Neural progenitor cell (in vitro differentiated cells): ENCODE results near the gene TECR. TPM values are rescaled to one million over a fixed set of nuclear protein-coding genes. Genes with fewer than 3 reads are reported as not detected.

Source experiments
- DNase-seq: peaks from one replicate; pipeline ENCODE4 v3.0.0-alpha.2; 2016; ENCODE audit warnings: low spot score
- H2AFZ ChIP-seq: fragments of 200-600 bp; sonication (generic); replicated peaks from 2 replicates; pipeline ENCODE4 v1.6.1; 2016; ENCODE audit warnings: antibody characterized with exemption
- H3F3A ChIP-seq: fragments of 200-600 bp; sonication (generic); 2 replicates; pipeline ENCODE4 v1.6.1; 2016; ENCODE audit warnings: antibody characterized with exemption, low read depth
- H3K27ac ChIP-seq: fragments of 200-600 bp; sonication (generic); 2 replicates; pipeline ENCODE4 v1.5.1; 2016; ENCODE audit warnings: mild to moderate bottlenecking
- H3K27me3 ChIP-seq: fragments of 200-600 bp; sonication (generic); 2 replicates; pipeline ENCODE4 v1.6.1; 2016; ENCODE audit warnings: mild to moderate bottlenecking, moderate library complexity
- H3K36me3 ChIP-seq: fragments of 200-600 bp; sonication (generic); 2 replicates; pipeline ENCODE4 v1.5.1; 2016
- H3K4me1 ChIP-seq: fragments of 200-600 bp; sonication (generic); 2 replicates; pipeline ENCODE4 v1.6.1; 2016; ENCODE audit warnings: mixed run types
- H3K4me2 ChIP-seq: fragments of 200-600 bp; sonication (generic); 2 replicates; pipeline ENCODE4 v1.6.1; 2016
- H3K4me3 ChIP-seq: fragments of 200-600 bp; sonication (generic); 2 replicates; pipeline ENCODE4 v1.5.1; 2016
- H3K79me2 ChIP-seq: fragments of 200-600 bp; sonication (generic); 2 replicates; pipeline ENCODE4 v1.6.1; 2016; ENCODE audit warnings: low read depth
- H3K9ac ChIP-seq: fragments of 200-600 bp; sonication (generic); 2 replicates; pipeline ENCODE4 v1.6.1; 2016
- H3K9me3 ChIP-seq: fragments of 200-600 bp; sonication (generic); 2 replicates; pipeline ENCODE4 v1.5.1; 2016; ENCODE audit warnings: low read depth
- H4K20me1 ChIP-seq: fragments of 200-600 bp; sonication (generic); 2 replicates; pipeline ENCODE4 v1.6.1; 2016; ENCODE audit warnings: low read depth
- H3K27ac Mint-ChIP-seq: 3 replicates; pipeline ENCODE4 v1.8.0; 2021; ENCODE audit warnings: mixed read lengths
- H3K27me3 Mint-ChIP-seq: 2 replicates; pipeline ENCODE4 v1.8.0; 2022; ENCODE audit warnings: low read depth, mild to moderate bottlenecking, inconsistent platforms, moderate library complexity, mixed read lengths; ENCODE audit not compliant: insufficient read depth
- H3K36me3 Mint-ChIP-seq: 3 replicates; pipeline ENCODE4 v1.8.0; 2021; ENCODE audit warnings: mixed read lengths
- H3K4me1 Mint-ChIP-seq: 3 replicates; pipeline ENCODE4 v1.8.0; 2021; ENCODE audit warnings: mixed read lengths
- H3K4me3 Mint-ChIP-seq: 3 replicates; pipeline ENCODE4 v1.8.0; 2021; ENCODE audit warnings: mild to moderate bottlenecking, moderate library complexity, mixed read lengths
- H3K9me3 Mint-ChIP-seq: 3 replicates; pipeline ENCODE4 v1.8.0; 2020; ENCODE audit warnings: mixed read lengths
- EZH2 ChIP-seq: fragments of 200-600 bp; sonication (generic); IDR thresholded peaks from 2 replicates; pipeline ENCODE4 v1.6.1; 2017; ENCODE audit warnings: antibody characterized with exemption, mild to moderate bottlenecking, moderate library complexity
- EZH2phosphoT487 ChIP-seq: fragments of 200-600 bp; sonication (generic); IDR thresholded peaks from 2 replicates; pipeline ENCODE4 v1.6.1; 2017; ENCODE audit warnings: antibody characterized with exemption
- total RNA-seq: library from RNA; depleted of rRNA; stranded (reverse); fragments of >200 nt; gene quantifications from 2 replicates; pipeline ENCODE4 v1.2.3, GENCODE V29; 2015; ENCODE audit warnings: low replicate concordance
- TF ChIP-seq, protein P1 (sequence below): fragments of 200-600 bp; sonication (generic); IDR thresholded peaks from 2 replicates; pipeline ENCODE4 v1.5.1; 2017; ENCODE audit warnings: antibody characterized with exemption, mild to moderate bottlenecking

Gene TECR
- total RNA-seq, 1 donor from 2014 or later = 41.9 TPM

DNA sequence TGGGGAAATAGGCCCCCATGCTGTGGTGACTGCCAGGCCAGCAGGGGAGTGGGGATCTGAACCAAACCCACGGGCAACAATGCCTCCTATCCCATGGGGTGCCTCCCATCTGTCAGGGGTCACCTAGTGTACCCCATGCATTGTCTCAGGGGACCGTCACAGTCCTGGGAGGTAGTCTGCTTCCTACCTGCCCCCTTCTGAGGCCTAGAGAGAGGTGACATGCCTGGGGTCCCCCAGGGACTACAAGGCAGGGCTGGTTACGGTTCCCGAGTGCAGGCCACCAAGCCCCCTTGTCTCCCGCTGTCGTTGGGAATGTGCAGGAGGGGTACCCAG, 31.3 kb downstream of the TECR start:
- no peaks in the 10 kb centered on the region for H3K9me3 ChIP-seq
- no peak overlapping the region for H2AFZ ChIP-seq
- no peak for DNase-seq
- H3K4me1 ChIP-seq = peaks cover 34% of the 10 kb centered on the region
- Mint-ChIP-seq H3K27ac (peak overlapping the region; percentile 79), H3K4me3 (no peak overlapping the region), H3K9me3 (no peaks in the 10 kb centered on the region), H3K4me1 (peaks cover 20% of the 10 kb centered on the region), H3K36me3 (no peaks in the 10 kb centered on the region), H3K27me3 (peaks cover 3% of the 10 kb centered on the region)
- TF ChIP-seq EZH2phosphoT487 = no peak
- TF ChIP-seq, protein P1, sequence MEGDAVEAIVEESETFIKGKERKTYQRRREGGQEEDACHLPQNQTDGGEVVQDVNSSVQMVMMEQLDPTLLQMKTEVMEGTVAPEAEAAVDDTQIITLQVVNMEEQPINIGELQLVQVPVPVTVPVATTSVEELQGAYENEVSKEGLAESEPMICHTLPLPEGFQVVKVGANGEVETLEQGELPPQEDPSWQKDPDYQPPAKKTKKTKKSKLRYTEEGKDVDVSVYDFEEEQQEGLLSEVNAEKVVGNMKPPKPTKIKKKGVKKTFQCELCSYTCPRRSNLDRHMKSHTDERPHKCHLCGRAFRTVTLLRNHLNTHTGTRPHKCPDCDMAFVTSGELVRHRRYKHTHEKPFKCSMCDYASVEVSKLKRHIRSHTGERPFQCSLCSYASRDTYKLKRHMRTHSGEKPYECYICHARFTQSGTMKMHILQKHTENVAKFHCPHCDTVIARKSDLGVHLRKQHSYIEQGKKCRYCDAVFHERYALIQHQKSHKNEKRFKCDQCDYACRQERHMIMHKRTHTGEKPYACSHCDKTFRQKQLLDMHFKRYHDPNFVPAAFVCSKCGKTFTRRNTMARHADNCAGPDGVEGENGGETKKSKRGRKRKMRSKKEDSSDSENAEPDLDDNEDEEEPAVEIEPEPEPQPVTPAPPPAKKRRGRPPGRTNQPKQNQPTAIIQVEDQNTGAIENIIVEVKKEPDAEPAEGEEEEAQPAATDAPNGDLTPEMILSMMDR = no peak
- TF ChIP-seq EZH2 = no peak
- H3K36me3 ChIP-seq = no peaks in the 10 kb centered on the region
- H3K4me3 ChIP-seq = no peak overlapping the region
- H3K27me3 ChIP-seq = no peaks in the 10 kb centered on the region
- peaks cover 21% of the 10 kb centered on the region for H3F3A ChIP-seq
- H3K79me2 ChIP-seq = peaks cover 59% of the 10 kb centered on the region
- H3K9ac ChIP-seq = peak overlapping the region; percentile 45
- H3K4me2 ChIP-seq = no peak overlapping the region
- H3K27ac ChIP-seq = no peak overlapping the region
- H4K20me1 ChIP-seq = peaks cover 73% of the 10 kb centered on the region

- Histone ChIP-seq H3F3A (peaks cover 16% of the 10 kb centered on the region), H3K79me2 (peaks cover 59% of the 10 kb centered on the region), H3K4me1 (peaks cover 34% of the 10 kb centered on the region), H3K4me2 (no peak overlapping the region), H3K9me3 (no peaks in the 10 kb centered on the region), H4K20me1 (peaks cover 68% of the 10 kb centered on the region), H3K4me3 (no peak overlapping the region), H3K9ac (peak overlapping the region; percentile 45), H2AFZ (no peak overlapping the region), H3K27me3 (no peaks in the 10 kb centered on the region), H3K36me3 (no peaks in the 10 kb centered on the region), H3K27ac (peak overlapping the region; percentile 78)
- no peak overlapping the region for H3K4me3 Mint-ChIP-seq
- H3K4me1 Mint-ChIP-seq = peaks cover 20% of the 10 kb centered on the region
- DNase-seq = no peak
- no peak overlapping the region for H3K27ac Mint-ChIP-seq
- H3K36me3 Mint-ChIP-seq = no peaks in the 10 kb centered on the region
- H3K9me3 Mint-ChIP-seq = no peaks in the 10 kb centered on the region
- no peak for TF ChIP-seq EZH2
- TF ChIP-seq, protein P1 = no peak
- TF ChIP-seq EZH2phosphoT487 = no peak
- H3K27me3 Mint-ChIP-seq = peaks cover 3% of the 10 kb centered on the region
These were observed 31.9 kb downstream of the TECR start for GRCh38 chr19:14561249-14561648.

- H3K27me3 ChIP-seq = no peaks in the 10 kb centered on the region
- H3K4me3 Mint-ChIP-seq = no peak overlapping the region
- peaks cover 63% of the 10 kb centered on the region for H4K20me1 ChIP-seq
- no peaks in the 10 kb centered on the region for H3K9me3 Mint-ChIP-seq
- H3K27ac ChIP-seq = peak overlapping the region; percentile 78
- no peaks in the 10 kb centered on the region for H3K9me3 ChIP-seq
- peak overlapping the region; percentile 45 for H3K9ac ChIP-seq
- H3K27ac Mint-ChIP-seq = peak overlapping the region; percentile 76
- H3K4me3 ChIP-seq = no peak overlapping the region
- no peak for DNase-seq
- H3K79me2 ChIP-seq = peaks cover 57% of the 10 kb centered on the region
- H2AFZ ChIP-seq = no peak overlapping the region
- H3F3A ChIP-seq = peaks cover 9% of the 10 kb centered on the region
- peaks cover 32% of the 10 kb centered on the region for H3K4me1 ChIP-seq
- TF ChIP-seq, protein P1 = no peak
- TF ChIP-seq EZH2phosphoT487 (no peak), EZH2 (no peak)
- H3K36me3 Mint-ChIP-seq = no peaks in the 10 kb centered on the region
- H3K4me2 ChIP-seq = peak overlapping the region; percentile 2
- no peaks in the 10 kb centered on the region for H3K36me3 ChIP-seq
- H3K27me3 Mint-ChIP-seq = peaks cover 3% of the 10 kb centered on the region
- H3K4me1 Mint-ChIP-seq = peaks cover 16% of the 10 kb centered on the region
These were observed 32.5 kb downstream of the TECR start for GRCh38 chr19:14561847-14562351.
